Measurements from ENCODE around the gene TRIM29. TPM values are rescaled to one million over a fixed set of nuclear protein-coding genes. Genes with fewer than 3 reads are reported as not detected.

Gene TRIM29
- total RNA-seq, 2 donors from 2014 or later, result not detected

GRCh38 chr11:120078397-120078796 lies 59.5 kb downstream of the TRIM29 start:
- H3K9me3 ChIP-seq (ENCODE audit: control insufficient read depth, low read length, poor library complexity, severe bottlenecking), result no peaks in the 10 kb centered on the region
- DNase-seq, result no peak
- no peaks in the 10 kb centered on the region for H3K36me3 Mint-ChIP-seq (ENCODE audit: low read depth)
- H3K27ac Mint-ChIP-seq, result no peak overlapping the region
- peaks cover 15% of the 10 kb centered on the region for H3K4me1 Mint-ChIP-seq
- no peak overlapping the region for H3K4me3 Mint-ChIP-seq
- no peak for ATAC-seq
- H3K27me3 Mint-ChIP-seq, result peaks cover 35% of the 10 kb centered on the region

GRCh38 chr11:120074076-120074475 lies 63.8 kb downstream of the TRIM29 start:
- Mint-ChIP-seq H3K36me3 (ENCODE audit: low read depth) (no peaks in the 10 kb centered on the region), H3K4me1 (peaks cover 9% of the 10 kb centered on the region), H3K4me3 (no peak overlapping the region), H3K27me3 (peaks cover 48% of the 10 kb centered on the region), H3K27ac (no peak overlapping the region)
- DNase-seq (no peak), ATAC-seq (no peak)
- no peaks in the 10 kb centered on the region for H3K9me3 ChIP-seq (ENCODE audit: control insufficient read depth, low read length, poor library complexity, severe bottlenecking)

GRCh38 chr11:120073196-120073595 lies 64.7 kb downstream of the TRIM29 start:
- no peak for ATAC-seq
- H3K36me3 Mint-ChIP-seq (ENCODE audit: low read depth), result no peaks in the 10 kb centered on the region
- H3K27ac Mint-ChIP-seq, result no peak overlapping the region
- peaks cover 51% of the 10 kb centered on the region for H3K27me3 Mint-ChIP-seq
- DNase-seq, result no peak
- no peak overlapping the region for H3K4me3 Mint-ChIP-seq
- no peaks in the 10 kb centered on the region for H3K9me3 ChIP-seq (ENCODE audit: control insufficient read depth, low read length, poor library complexity, severe bottlenecking)
- H3K4me1 Mint-ChIP-seq, result peaks cover 4% of the 10 kb centered on the region

- DNase-seq (no peak), ATAC-seq (no peak)
- H3K9me3 ChIP-seq (ENCODE audit: control insufficient read depth, low read length, poor library complexity, severe bottlenecking), result no peaks in the 10 kb centered on the region
- no peak overlapping the region for H3K27ac Mint-ChIP-seq
- H3K36me3 Mint-ChIP-seq (ENCODE audit: low read depth), result no peaks in the 10 kb centered on the region
- H3K27me3 Mint-ChIP-seq, result peaks cover 73% of the 10 kb centered on the region
- H3K4me1 Mint-ChIP-seq, result peaks cover 2% of the 10 kb centered on the region
- no peak overlapping the region for H3K4me3 Mint-ChIP-seq
Observed at GRCh38 chr11:120068114-120068573, 69.8 kb downstream of the TRIM29 start.

GRCh38 chr11:120067438-120068113 lies 70.3 kb downstream of the TRIM29 start:
- H3K27me3 Mint-ChIP-seq, result peaks cover 73% of the 10 kb centered on the region
- H3K9me3 ChIP-seq (ENCODE audit: control insufficient read depth, low read length, poor library complexity, severe bottlenecking), result no peaks in the 10 kb centered on the region
- ATAC-seq, result no peak
- H3K36me3 Mint-ChIP-seq (ENCODE audit: low read depth), result no peaks in the 10 kb centered on the region
- no peak for DNase-seq
- H3K27ac Mint-ChIP-seq, result no peak overlapping the region
- H3K4me1 Mint-ChIP-seq, result peaks cover 2% of the 10 kb centered on the region
- no peak overlapping the region for H3K4me3 Mint-ChIP-seq

GRCh38 chr11:120066738-120067437 lies 71.0 kb downstream of the TRIM29 start:
- H3K4me3 Mint-ChIP-seq, result no peak overlapping the region
- H3K36me3 Mint-ChIP-seq (ENCODE audit: low read depth), result no peaks in the 10 kb centered on the region
- ATAC-seq (no peak), DNase-seq (no peak)
- peaks cover 73% of the 10 kb centered on the region for H3K27me3 Mint-ChIP-seq
- no peaks in the 10 kb centered on the region for H3K9me3 ChIP-seq (ENCODE audit: control insufficient read depth, low read length, poor library complexity, severe bottlenecking)
- peaks cover 2% of the 10 kb centered on the region for H3K4me1 Mint-ChIP-seq
- no peak overlapping the region for H3K27ac Mint-ChIP-seq

GRCh38 chr11:120065876-120066275 lies 72.0 kb downstream of the TRIM29 start:
- no peak overlapping the region for H3K27ac Mint-ChIP-seq
- no peaks in the 10 kb centered on the region for H3K9me3 ChIP-seq (ENCODE audit: control insufficient read depth, low read length, poor library complexity, severe bottlenecking)
- DNase-seq, result no peak
- H3K27me3 Mint-ChIP-seq, result peaks cover 75% of the 10 kb centered on the region
- H3K36me3 Mint-ChIP-seq (ENCODE audit: low read depth), result no peaks in the 10 kb centered on the region
- peaks cover 2% of the 10 kb centered on the region for H3K4me1 Mint-ChIP-seq
- no peak overlapping the region for H3K4me3 Mint-ChIP-seq
- no peak for ATAC-seq

- H3K9me3 ChIP-seq (ENCODE audit: control insufficient read depth, low read length, poor library complexity, severe bottlenecking), result no peaks in the 10 kb centered on the region
- Mint-ChIP-seq H3K4me1 (peaks cover 2% of the 10 kb centered on the region), H3K4me3 (no peak overlapping the region), H3K27me3 (peaks cover 79% of the 10 kb centered on the region), H3K36me3 (ENCODE audit: low read depth) (no peaks in the 10 kb centered on the region), H3K27ac (no peak overlapping the region)
- DNase-seq (no peak), ATAC-seq (no peak)
Observed at GRCh38 chr11:120065176-120065575, 72.7 kb downstream of the TRIM29 start.

- DNase-seq (no peak), ATAC-seq (no peak)
- Mint-ChIP-seq H3K4me1 (peaks cover 2% of the 10 kb centered on the region), H3K4me3 (no peak overlapping the region), H3K27me3 (peaks cover 79% of the 10 kb centered on the region), H3K27ac (no peak overlapping the region), H3K36me3 (ENCODE audit: low read depth) (no peaks in the 10 kb centered on the region)
- no peaks in the 10 kb centered on the region for H3K9me3 ChIP-seq (ENCODE audit: control insufficient read depth, low read length, poor library complexity, severe bottlenecking)
Observed at GRCh38 chr11:120064341-120064740, 73.6 kb downstream of the TRIM29 start.

- Mint-ChIP-seq H3K27me3 (peaks cover 78% of the 10 kb centered on the region), H3K27ac (no peak overlapping the region), H3K4me3 (no peak overlapping the region), H3K4me1 (peaks cover 2% of the 10 kb centered on the region), H3K36me3 (ENCODE audit: low read depth) (no peaks in the 10 kb centered on the region)
- no peak for ATAC-seq
- H3K9me3 ChIP-seq (ENCODE audit: control insufficient read depth, low read length, poor library complexity, severe bottlenecking), result no peaks in the 10 kb centered on the region
- DNase-seq, result no peak
Observed at GRCh38 chr11:120063686-120064340, 74.1 kb downstream of the TRIM29 start.

GRCh38 chr11:120062561-120062930 lies 75.4 kb downstream of the TRIM29 start:
- no peaks in the 10 kb centered on the region for H3K9me3 ChIP-seq (ENCODE audit: control insufficient read depth, low read length, poor library complexity, severe bottlenecking)
- peaks cover 74% of the 10 kb centered on the region for H3K27me3 Mint-ChIP-seq
- H3K4me3 Mint-ChIP-seq, result no peak overlapping the region
- DNase-seq (no peak), ATAC-seq (no peak)
- no peaks in the 10 kb centered on the region for H3K36me3 Mint-ChIP-seq (ENCODE audit: low read depth)
- no peak overlapping the region for H3K27ac Mint-ChIP-seq
- no peaks in the 10 kb centered on the region for H3K4me1 Mint-ChIP-seq

- H3K27ac Mint-ChIP-seq, result no peak overlapping the region
- peaks cover 73% of the 10 kb centered on the region for H3K27me3 Mint-ChIP-seq
- ATAC-seq, result no peak
- H3K4me3 Mint-ChIP-seq, result no peak overlapping the region
- no peak for DNase-seq
- no peaks in the 10 kb centered on the region for H3K4me1 Mint-ChIP-seq
- H3K9me3 ChIP-seq (ENCODE audit: control insufficient read depth, low read length, poor library complexity, severe bottlenecking), result no peaks in the 10 kb centered on the region
- H3K36me3 Mint-ChIP-seq (ENCODE audit: low read depth), result no peaks in the 10 kb centered on the region
Observed at GRCh38 chr11:120061761-120062560, 76.0 kb downstream of the TRIM29 start.

Measured in T-helper 17 cell (primary cell).